Prostate gland (tissue), 2 donors: ENCODE measurements around the gene C9orf43. TPM values are rescaled to one million over a fixed set of nuclear protein-coding genes. Genes with fewer than 3 reads are reported as not detected.

ENCODE experiments used
- DNase-seq: peaks from one replicate; pipeline ENCODE4 v3.0.0-alpha.2; 2019; ENCODE audit warnings: low spot score
- H3K27ac ChIP-seq, 2 donors: fragments of 200-600 bp; sonication (generic); 2 replicates each; pipeline ENCODE4 v1.5.1; 2017 to 2019
- H3K27me3 ChIP-seq: fragments of 200-600 bp; sonication (generic); replicated peaks from 2 replicates; pipeline ENCODE4 v1.5.1; 2019; ENCODE audit not compliant: insufficient read depth
- H3K36me3 ChIP-seq, 2 donors: fragments of 200-600 bp; sonication (generic); 1 replicate in 1 of 2; 2 replicates in 1 of 2; pipeline versions ENCODE4 v1.5.1 to v1.8.1; 2017 to 2019
- H3K4me1 ChIP-seq: fragments of 200-600 bp; sonication (generic); replicated peaks from 2 replicates; pipeline ENCODE4 v1.5.1; 2019
- H3K4me3 ChIP-seq, 2 donors: fragments of 200-600 bp; sonication (generic); 2 replicates each; pipeline ENCODE4 v1.5.1; 2017 to 2019
- H3K9me3 ChIP-seq: fragments of 200-600 bp; sonication (generic); 2 replicates; pipeline ENCODE4 v1.5.1; 2017
- POLR2A ChIP-seq: fragments of 450-650 bp; IDR thresholded peaks from one replicate; pipeline ENCODE4 v1.6.1; 2016; ENCODE audit warnings: antibody characterized with exemption, mild to moderate bottlenecking
- POLR2AphosphoS5 ChIP-seq: sonication (generic); formaldehyde crosslinking; IDR thresholded peaks from one replicate; pipeline ENCODE4 v1.6.1; 2017; ENCODE audit warnings: antibody characterized with exemption
- WGBS: methylation state at CpG from one replicate; pipeline ENCODE4 v1.1.5; 2018; 5-methylcytosine and 5-hydroxymethylcytosine counted together
- intact Hi-C: fragments of 100-400 bp; cut with DNase I; formaldehyde crosslinking; loops from one replicate; pipeline ENCODE4 v1.14.2; 2022
- total RNA-seq, 2 donors: library from RNA; depleted of rRNA; stranded (reverse); fragments of >200 nt; gene quantifications; one replicate each; pipeline ENCODE4 v1.1.0, GENCODE V29; 2016
- TF ChIP-seq, protein P1 (sequence below), 4 experiments: fragments of 200-600 bp in 2 of 4; fragments of 450-650 bp in 2 of 4; sonication (generic) in 2 of 4; IDR thresholded peaks; 1 replicate in 3 of 4; 2 replicates in 1 of 4; pipeline ENCODE4 v1.5.1; 2016 to 2019; ENCODE audit warnings: antibody characterized with exemption in 4 of 4, mild to moderate bottlenecking in 2 of 4, moderate library complexity in 2 of 4

Gene C9orf43
- total RNA-seq, 2 donors from 2014 or later, result 3.7 to 11.0 TPM

DNA sequence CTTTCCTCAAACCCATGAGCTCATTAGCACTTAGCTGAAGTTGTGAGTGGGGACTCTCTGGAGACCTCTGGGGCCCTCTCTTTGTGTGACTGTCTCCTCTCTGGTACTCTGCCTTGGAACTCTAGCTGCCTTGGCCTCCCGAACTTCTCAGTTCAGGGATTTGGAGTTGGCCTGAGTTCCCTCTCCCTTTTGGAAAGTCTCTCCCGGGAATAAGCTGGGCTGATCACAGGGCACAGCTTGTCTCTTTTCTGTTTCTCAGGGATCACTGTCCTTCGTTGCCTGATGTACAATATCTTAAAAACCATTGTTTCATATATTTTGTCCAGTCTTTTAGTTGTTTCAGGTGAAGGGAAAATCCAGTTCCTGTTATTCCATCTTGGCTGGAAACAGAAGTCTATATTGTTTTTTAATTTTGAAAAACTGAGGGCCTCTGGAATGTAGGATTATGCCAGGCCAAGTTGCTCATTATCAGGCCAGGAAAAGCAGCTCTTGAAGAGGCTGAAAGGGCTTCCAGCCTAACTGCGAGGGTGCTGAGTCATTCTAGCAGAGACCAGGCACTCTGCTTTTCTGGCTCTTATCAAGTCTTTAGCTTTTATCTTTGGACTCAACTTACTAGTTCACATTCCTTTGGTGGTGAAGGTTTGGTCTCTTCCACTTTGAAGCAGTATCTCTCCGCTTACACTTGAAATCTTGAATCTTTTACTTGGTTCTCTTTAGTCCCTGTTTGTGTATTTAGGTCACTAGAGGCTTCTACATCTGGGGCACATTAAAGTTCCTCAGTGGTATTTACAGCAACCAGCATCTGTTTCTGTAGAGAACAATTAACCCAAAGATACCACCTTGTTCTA lies 44.6 kb downstream of the C9orf43 start:
- TF ChIP-seq POLR2AphosphoS5, result peak; percentile 10
- TF ChIP-seq, protein P1, sequence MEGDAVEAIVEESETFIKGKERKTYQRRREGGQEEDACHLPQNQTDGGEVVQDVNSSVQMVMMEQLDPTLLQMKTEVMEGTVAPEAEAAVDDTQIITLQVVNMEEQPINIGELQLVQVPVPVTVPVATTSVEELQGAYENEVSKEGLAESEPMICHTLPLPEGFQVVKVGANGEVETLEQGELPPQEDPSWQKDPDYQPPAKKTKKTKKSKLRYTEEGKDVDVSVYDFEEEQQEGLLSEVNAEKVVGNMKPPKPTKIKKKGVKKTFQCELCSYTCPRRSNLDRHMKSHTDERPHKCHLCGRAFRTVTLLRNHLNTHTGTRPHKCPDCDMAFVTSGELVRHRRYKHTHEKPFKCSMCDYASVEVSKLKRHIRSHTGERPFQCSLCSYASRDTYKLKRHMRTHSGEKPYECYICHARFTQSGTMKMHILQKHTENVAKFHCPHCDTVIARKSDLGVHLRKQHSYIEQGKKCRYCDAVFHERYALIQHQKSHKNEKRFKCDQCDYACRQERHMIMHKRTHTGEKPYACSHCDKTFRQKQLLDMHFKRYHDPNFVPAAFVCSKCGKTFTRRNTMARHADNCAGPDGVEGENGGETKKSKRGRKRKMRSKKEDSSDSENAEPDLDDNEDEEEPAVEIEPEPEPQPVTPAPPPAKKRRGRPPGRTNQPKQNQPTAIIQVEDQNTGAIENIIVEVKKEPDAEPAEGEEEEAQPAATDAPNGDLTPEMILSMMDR (IDR thresholded peaks at IDR 0.05), result no peak
- intact Hi-C loops, result loop anchor here (5.0 kb wide), 1 partner anchor 67 kb away; no protein-coding TSS in a partner anchor
- Histone ChIP-seq H3K4me3 (no peak overlapping the region), H3K27ac (peak overlapping the region; percentile 66 to 71), H3K4me1 (no peaks in the 10 kb centered on the region), H3K36me3 (no peaks in the 10 kb centered on the region), H3K9me3 (no peaks in the 10 kb centered on the region), H3K27me3 (no peaks in the 10 kb centered on the region)
- 55% methylated on average over 5 of the region's 5 CpGs for WGBS
- DNase-seq, result no peak

DNA sequence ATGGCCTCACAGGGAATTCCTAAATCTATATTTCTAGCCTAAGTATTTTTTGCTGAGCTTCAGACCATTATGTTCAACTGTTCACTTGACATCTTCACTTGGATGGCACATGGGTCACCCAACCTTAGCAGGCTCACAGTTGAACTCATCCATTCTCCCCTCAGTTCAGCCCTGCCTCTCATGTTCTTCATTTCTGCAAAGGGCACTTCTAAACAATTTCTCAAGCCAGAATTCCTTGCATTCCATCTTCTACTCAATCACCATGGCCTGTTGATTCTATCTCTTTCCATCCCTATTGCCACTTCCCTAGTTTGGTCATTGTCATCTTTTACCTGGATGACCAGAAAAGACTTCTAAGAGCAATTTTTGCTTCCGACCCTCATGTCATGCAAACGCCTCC lies 45.7 kb downstream of the C9orf43 start:
- Histone ChIP-seq H3K9me3 (no peaks in the 10 kb centered on the region), H3K27me3 (no peaks in the 10 kb centered on the region), H3K27ac (peak overlapping the region in 1 of 2 donors; percentile 71), H3K4me1 (no peaks in the 10 kb centered on the region), H3K4me3 (no peak overlapping the region), H3K36me3 (no peaks in the 10 kb centered on the region)
- intact Hi-C loops, result loop anchor here (5.0 kb wide), 1 partner anchor 66 kb away; no protein-coding TSS in a partner anchor
- TF ChIP-seq POLR2AphosphoS5 (no peak), POLR2A (no peak)
- TF ChIP-seq, protein P1 (IDR thresholded peaks at IDR 0.05), result no peak
- no peak for DNase-seq
- 100% methylated on average over 2 of the region's 2 CpGs for WGBS

DNA sequence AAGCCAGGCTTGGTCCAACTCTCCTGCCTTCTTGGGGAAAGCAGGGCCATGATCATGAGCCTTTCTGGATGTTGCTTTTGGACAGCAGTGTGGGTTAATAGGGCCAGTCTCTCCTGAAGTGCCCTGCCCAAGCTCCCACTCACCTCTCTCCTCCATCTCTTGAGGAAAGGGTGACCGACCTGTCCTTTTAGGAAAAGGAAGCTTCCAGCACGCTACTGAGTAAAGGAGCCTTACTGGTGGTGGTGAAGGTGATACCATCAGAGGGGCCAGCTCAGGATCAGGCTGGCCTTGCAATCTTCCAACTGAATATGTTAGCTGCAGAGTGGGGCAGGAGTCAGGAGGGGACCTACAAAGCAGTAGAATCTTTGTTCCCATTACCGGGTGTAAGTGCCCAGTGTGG lies 50.7 kb downstream of the C9orf43 start:
- Histone ChIP-seq H3K27ac (no peak overlapping the region), H3K4me3 (no peak overlapping the region), H3K27me3 (no peaks in the 10 kb centered on the region), H3K9me3 (no peaks in the 10 kb centered on the region), H3K36me3 (no peaks in the 10 kb centered on the region), H3K4me1 (no peaks in the 10 kb centered on the region)
- WGBS, result 96% methylated on average over 3 of the region's 3 CpGs
- no peak for DNase-seq
- TF ChIP-seq, protein P1 (IDR thresholded peaks at IDR 0.05), result no peak
- TF ChIP-seq POLR2AphosphoS5 (no peak), POLR2A (no peak)
- intact Hi-C loops, result loop anchor here (5.0 kb wide), 1 partner anchor 121 kb away; no protein-coding TSS in a partner anchor

DNA sequence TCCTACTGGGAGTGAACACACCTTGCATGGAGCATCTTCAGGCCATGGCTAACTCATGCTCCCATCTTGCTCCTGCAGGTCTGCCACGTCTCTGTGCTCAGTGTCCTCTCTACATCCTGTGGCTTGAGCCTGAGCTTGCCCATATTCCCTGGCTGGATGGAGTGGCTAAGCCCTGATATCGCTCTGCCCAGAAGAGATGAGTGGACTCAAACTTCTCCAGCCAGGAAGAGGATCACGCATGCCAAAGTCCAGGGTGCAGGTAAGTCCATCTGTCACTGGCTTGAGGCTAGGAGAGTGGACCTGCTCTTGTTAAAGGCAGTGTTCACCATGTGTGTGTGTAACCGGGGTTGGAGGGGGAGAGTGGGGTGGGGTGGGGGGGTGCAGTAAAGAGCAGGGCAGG lies 51.4 kb downstream of the C9orf43 start:
- no peak for DNase-seq
- Histone ChIP-seq H3K4me3 (no peak overlapping the region), H3K4me1 (no peaks in the 10 kb centered on the region), H3K36me3 (no peaks in the 10 kb centered on the region), H3K27me3 (no peaks in the 10 kb centered on the region), H3K27ac (no peak overlapping the region), H3K9me3 (no peaks in the 10 kb centered on the region)
- 96% methylated on average over 4 of the region's 4 CpGs for WGBS
- intact Hi-C loops, result loop anchor here (5.0 kb wide), 1 partner anchor 120 kb away; no protein-coding TSS in a partner anchor
- TF ChIP-seq POLR2A, result no peak
- TF ChIP-seq, protein P1 (IDR thresholded peaks at IDR 0.05), result no peak
- TF ChIP-seq POLR2AphosphoS5, result no peak
